Retinal pigment epithelial cell (primary cell): ENCODE measurements around the gene FAM83B.

Source experiments
- DNase-seq: peaks from one replicate; pipeline ENCODE4 v3.0.0-alpha.2; 2010; ENCODE audit warnings: low read depth
- H3K4me3 ChIP-seq: 2 replicates; pipeline ENCODE4 v1.5.1; 2011; ENCODE audit warnings: mild to moderate bottlenecking, low read length, control low read depth, moderate library complexity
- CTCF ChIP-seq: conservative IDR thresholded peaks from 2 replicates; pipeline ENCODE4 v1.5.1; 2011; ENCODE audit warnings: low read depth, low read length, control low read depth, inconsistent platforms

Gene FAM83B

GRCh38 chr6:54861905-54862616 lies 15.5 kb downstream of the FAM83B start:
- no peak for TF ChIP-seq CTCF
- no peak for DNase-seq
- no peak overlapping the region for H3K4me3 ChIP-seq

GRCh38 chr6:54864272-54864671 lies 17.7 kb downstream of the FAM83B start:
- DNase-seq, result no peak
- no peak overlapping the region for H3K4me3 ChIP-seq
- no peak for TF ChIP-seq CTCF

- no peak for TF ChIP-seq CTCF
- no peak for DNase-seq
These were observed 18.6 kb downstream of the FAM83B start for GRCh38 chr6:54865091-54865631.

GRCh38 chr6:54868556-54868955 lies 22.0 kb downstream of the FAM83B start:
- no peak for DNase-seq
- TF ChIP-seq CTCF, result no peak

More at GRCh38 chr6:54865091-54865631, 18.6 kb downstream of the FAM83B start:
- H3K4me3 ChIP-seq, result no peak overlapping the region

GRCh38 chr6:54873599-54873998 lies 27.0 kb downstream of the FAM83B start:
- no peak for TF ChIP-seq CTCF
- H3K4me3 ChIP-seq, result no peak overlapping the region
- DNase-seq, result no peak

More at GRCh38 chr6:54868556-54868955, 22.0 kb downstream of the FAM83B start:
- no peak overlapping the region for H3K4me3 ChIP-seq

GRCh38 chr6:54874349-54875048 lies 27.9 kb downstream of the FAM83B start:
- no peak overlapping the region for H3K4me3 ChIP-seq
- no peak for DNase-seq
- TF ChIP-seq CTCF, result no peak
